GM20431 (cell line): ENCODE results near the gene SRSF2.

Experiments used
- in situ Hi-C: fragments of 300-500 bp; cut with MseI, MboI; formaldehyde crosslinking; loops from one replicate; pipeline ENCODE4 v1.15.0; 2020; ENCODE audit warnings: low sequenced_read_pairs; ENCODE audit not compliant: unreplicated experiment

SRSF2 gene

GRCh38 chr17:76685846-76686245, 51.3 kb downstream of the SRSF2 start:
- in situ Hi-C loops: no loop called here

- in situ Hi-C loops: no loop called here
Measured at GRCh38 chr17:76685366-76685765, 51.8 kb downstream of the SRSF2 start.

GRCh38 chr17:76684756-76685155, 52.4 kb downstream of the SRSF2 start:
- in situ Hi-C loops: no loop called here
